ENCODE results near the gene CYTH4. TPM values are rescaled to one million over a fixed set of nuclear protein-coding genes. Genes with fewer than 3 reads are reported as not detected.

Gene CYTH4
- polyA plus RNA-seq, 1 experiment = 0.33 TPM

DNA sequence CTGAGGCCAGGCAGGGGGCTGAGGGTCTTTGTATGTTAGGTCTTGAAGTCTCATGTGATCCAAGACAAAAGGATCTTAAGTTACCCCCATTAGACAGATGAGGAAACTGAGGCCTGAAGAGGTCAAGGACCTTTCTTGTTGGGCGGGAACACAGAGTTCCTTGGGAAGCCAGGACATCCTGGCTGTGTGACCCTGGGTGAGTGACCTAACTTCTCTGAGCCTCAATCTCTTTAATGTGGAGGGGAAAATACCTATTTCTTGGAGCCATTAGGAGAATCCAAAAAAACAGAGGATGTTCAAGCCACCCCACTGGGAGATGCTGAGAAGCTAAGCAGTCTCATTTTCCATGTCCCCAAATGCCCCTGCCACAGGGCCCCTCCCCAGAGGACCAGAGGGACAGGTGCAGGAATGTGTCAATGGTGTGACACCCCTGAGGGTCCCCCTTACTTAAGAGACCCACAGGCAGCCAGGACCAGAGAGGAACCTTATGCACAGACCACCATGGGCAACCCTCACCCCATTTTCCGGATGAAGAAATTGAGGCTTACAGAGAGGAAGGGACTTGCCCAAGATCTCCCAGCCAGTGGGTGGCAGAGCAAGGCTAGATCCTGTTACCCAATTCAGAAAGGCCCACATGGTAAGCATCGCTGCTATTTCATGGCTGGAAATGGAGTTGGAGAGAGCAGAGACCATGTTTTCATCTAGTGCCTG is 46.3 kb upstream of the CYTH4 start:
- ChIA-PET POLR2A (no interaction called here), CTCF (interaction anchor here (0.6 kb wide), 1 partner anchor 658 kb away, joined by 5 read pairs; no protein-coding TSS in a partner anchor)
- Histone ChIP-seq H3K27ac (ENCODE audit: low read depth, low read length) (no peak overlapping the region), H3K27me3 (ENCODE audit: control insufficient read depth, insufficient read depth, low read length) (no peaks in the 10 kb centered on the region), H3K9me3 (ENCODE audit: control insufficient read depth, insufficient read depth, low read length) (no peaks in the 10 kb centered on the region; the same call in 1 of the 2 replicates), H3K4me3 (ENCODE audit: low read depth, low read length) (no peak overlapping the region)
- DNase-seq (ENCODE audit: low read depth, low spot score) = no peak
- TF ChIP-seq, protein P1, sequence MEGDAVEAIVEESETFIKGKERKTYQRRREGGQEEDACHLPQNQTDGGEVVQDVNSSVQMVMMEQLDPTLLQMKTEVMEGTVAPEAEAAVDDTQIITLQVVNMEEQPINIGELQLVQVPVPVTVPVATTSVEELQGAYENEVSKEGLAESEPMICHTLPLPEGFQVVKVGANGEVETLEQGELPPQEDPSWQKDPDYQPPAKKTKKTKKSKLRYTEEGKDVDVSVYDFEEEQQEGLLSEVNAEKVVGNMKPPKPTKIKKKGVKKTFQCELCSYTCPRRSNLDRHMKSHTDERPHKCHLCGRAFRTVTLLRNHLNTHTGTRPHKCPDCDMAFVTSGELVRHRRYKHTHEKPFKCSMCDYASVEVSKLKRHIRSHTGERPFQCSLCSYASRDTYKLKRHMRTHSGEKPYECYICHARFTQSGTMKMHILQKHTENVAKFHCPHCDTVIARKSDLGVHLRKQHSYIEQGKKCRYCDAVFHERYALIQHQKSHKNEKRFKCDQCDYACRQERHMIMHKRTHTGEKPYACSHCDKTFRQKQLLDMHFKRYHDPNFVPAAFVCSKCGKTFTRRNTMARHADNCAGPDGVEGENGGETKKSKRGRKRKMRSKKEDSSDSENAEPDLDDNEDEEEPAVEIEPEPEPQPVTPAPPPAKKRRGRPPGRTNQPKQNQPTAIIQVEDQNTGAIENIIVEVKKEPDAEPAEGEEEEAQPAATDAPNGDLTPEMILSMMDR (IDR thresholded peaks at IDR 0.05; ENCODE audit: low read depth, low read length) = no peak

DNA sequence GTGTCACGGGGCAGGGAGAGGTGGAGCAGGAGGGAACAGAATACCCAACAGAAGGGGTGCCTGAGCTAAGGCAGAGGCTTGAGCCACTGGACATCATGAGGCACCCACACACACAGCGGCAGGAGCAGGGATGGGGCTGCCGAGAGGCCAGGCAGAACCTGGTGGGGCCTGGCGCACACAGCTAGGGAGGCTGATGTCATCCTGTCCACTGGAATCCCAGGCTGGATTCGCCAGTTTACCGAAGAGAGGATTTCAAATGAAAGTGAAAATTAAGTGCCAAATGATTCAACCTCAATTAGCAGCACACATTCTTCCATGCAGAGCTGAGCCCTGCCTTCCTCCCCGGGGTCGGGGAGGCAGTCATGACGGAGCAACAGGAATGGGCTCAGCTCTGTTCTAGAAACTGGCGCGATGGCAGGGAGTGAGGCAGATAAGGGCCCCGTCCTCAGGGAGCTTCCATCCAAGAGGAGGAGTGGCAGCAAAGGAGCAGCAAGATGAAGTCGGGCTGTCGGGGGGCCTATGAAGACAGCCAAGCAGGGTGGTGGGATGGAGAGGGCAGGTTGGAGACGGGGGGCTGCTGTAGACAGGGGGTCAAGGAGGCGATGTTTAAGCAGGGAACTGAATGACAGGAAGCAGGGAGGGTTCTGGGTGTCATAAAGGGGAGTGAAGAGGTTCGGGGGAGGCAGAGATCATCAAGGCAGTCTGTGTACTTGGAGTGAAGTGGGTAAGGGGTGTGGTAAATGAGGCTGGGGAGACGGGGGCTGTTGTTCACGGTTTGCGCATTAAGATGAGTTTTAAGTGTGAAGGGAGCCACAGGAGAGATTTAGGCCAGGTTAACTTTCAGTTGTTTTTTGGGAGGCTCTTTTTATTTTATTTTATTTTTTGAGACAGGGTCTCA is 44.7 kb upstream of the CYTH4 start:
- CTCF ChIA-PET = interaction anchor here (1.3 kb wide), 1 partner anchor 22 kb away, joined by 3 read pairs; no protein-coding TSS in a partner anchor
- no peak overlapping the region for H3K4me3 ChIP-seq (ENCODE audit: low read depth, low read length)
- no peak for DNase-seq (ENCODE audit: low read depth, low spot score)
- TF ChIP-seq, protein P1 (IDR thresholded peaks at IDR 0.05; ENCODE audit: low read depth, low read length) = no peak
- H3K27me3 ChIP-seq (ENCODE audit: control insufficient read depth, insufficient read depth, low read length) = no peaks in the 10 kb centered on the region
- no peaks in the 10 kb centered on the region; the same call in 1 of the 2 replicates for H3K9me3 ChIP-seq (ENCODE audit: control insufficient read depth, insufficient read depth, low read length)
- POLR2A ChIA-PET = interaction anchor here (0.5 kb wide), 1 partner anchor 17 kb away, joined by 6 read pairs; no protein-coding TSS in a partner anchor
- no peak overlapping the region for H3K27ac ChIP-seq (ENCODE audit: low read depth, low read length)

DNA sequence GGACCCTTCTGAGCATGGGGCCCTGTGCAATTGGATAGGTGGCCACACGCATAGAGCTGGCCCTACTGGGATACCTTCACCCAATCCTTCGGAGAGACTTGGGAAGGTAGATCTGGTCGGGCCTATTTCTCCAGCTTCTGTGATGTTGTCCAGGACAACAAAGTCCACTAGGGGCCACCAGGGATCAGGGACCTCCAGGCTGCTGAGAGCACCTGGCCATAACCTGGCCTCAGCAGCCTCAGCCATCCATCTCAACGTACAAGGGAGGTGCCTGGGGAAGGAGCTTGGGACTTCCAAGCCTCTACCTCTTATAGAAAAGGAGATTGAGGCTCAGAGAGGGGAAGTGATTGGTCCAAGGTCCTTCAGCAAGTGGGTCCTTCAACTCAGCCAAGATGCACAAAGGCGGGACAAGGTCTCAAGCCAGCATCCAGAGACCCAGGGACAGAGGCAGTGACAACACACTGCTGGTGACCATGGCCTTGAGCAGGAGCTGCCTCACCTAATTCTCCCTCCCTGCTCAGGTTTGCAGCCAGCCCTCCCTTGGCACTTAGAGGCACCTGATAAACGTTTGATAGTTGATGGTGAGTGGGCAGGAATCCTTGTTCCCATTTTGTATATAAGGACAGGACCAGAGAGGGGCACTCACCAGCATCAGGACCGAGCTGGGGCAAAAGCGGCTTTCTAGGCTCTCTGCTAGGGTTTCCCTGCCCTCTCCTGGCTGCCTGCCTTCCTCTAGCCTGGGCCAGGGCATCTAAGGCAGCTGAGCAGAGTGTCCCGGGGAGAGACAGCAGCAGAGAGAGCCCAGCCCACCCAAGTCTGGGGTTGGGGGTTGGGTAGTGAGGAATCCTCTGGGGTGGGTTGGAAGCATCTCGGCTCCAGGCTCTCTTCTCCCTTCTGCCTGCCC is 42.7 kb upstream of the CYTH4 start:
- TF ChIP-seq, protein P1 (IDR thresholded peaks at IDR 0.05; ENCODE audit: low read depth, low read length) = no peak
- Histone ChIP-seq H3K9me3 (ENCODE audit: control insufficient read depth, insufficient read depth, low read length) (no peaks in the 10 kb centered on the region; the same call in 1 of the 2 replicates), H3K27ac (ENCODE audit: low read depth, low read length) (no peak overlapping the region), H3K27me3 (ENCODE audit: control insufficient read depth, insufficient read depth, low read length) (no peaks in the 10 kb centered on the region), H3K4me3 (ENCODE audit: low read depth, low read length) (no peak overlapping the region)
- ChIA-PET POLR2A (no interaction called here), CTCF (interaction anchor here (0.8 kb wide), 1 partner anchor 40 kb away, joined by 3 read pairs; no protein-coding TSS in a partner anchor)
- no peak for DNase-seq (ENCODE audit: low read depth, low spot score)

DNA sequence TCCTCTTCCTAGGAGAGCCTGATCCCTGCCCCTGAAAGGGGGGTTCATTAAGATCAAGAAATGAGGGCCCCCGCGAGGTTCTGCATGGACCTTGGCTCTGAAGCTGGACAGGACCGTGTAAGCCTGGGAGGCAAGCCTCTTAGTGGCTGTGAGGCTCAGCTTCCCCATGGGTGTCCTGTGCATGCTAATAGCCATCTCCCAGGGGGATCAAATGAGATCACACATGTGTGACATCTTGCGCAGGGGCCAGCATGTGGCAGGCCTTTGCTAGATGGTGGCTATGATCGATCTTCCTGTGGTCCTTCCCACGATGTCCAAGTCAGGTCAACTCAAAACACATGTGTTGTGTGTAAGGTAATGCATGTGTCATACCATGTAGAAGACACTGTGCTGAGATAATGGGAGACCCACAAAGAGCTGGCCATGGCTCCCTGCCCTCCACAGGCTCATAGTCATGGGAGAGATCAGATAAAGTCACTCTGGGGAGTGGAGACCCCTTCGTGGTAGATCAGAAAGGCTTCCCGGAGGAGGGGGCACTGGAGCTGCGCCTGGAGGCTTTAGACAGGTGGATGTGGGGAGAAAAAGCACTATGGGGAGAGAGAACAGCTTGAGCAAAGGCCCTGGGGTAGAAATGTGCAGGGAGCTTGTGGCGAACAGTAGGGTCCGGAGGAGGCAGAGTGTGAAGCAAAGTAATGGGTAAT is 41.9 kb upstream of the CYTH4 start:
- CTCF ChIA-PET = interaction anchor here (0.8 to 6.1 kb wide), 3 partner anchors 20 to 42 kb away, joined by 3 to 50 read pairs (median 9); no protein-coding TSS in a partner anchor
- POLR2A ChIA-PET = no interaction called here
- no peak for DNase-seq (ENCODE audit: low read depth, low spot score)

More for the DNA sequence above, 41.9 kb upstream of the CYTH4 start:
- Histone ChIP-seq H3K27ac (ENCODE audit: low read depth, low read length) (no peak overlapping the region), H3K27me3 (ENCODE audit: control insufficient read depth, insufficient read depth, low read length) (no peaks in the 10 kb centered on the region), H3K4me3 (ENCODE audit: low read depth, low read length) (no peak overlapping the region), H3K9me3 (ENCODE audit: control insufficient read depth, insufficient read depth, low read length) (no peaks in the 10 kb centered on the region; the same call in 1 of the 2 replicates)
- TF ChIP-seq, protein P1 (IDR thresholded peaks at IDR 0.05; ENCODE audit: low read depth, low read length) = no peak

Data from AG04450 (cell line).